K562 (cell line): ENCODE measurements around the gene PPP1R16B. TPM values are rescaled to one million over a fixed set of nuclear protein-coding genes. Genes with fewer than 3 reads are reported as not detected.

Experiments used
- E2F3 ChIP-seq: fragments of 250-450 bp; sonication (Bioruptor Pico); IDR thresholded peaks from 2 replicates; pipeline ENCODE4 v1.4.0; 2020; ENCODE audit warnings: mild to moderate bottlenecking
- FOXJ3 ChIP-seq: sonication (generic); formaldehyde crosslinking; IDR thresholded peaks from 2 replicates; pipeline ENCODE4 v1.4.0; 2020; ENCODE audit warnings: mild to moderate bottlenecking, missing genetic modification reagents
- GTF2E2 ChIP-seq: fragments of 200-800 bp; sonication (Bioruptor generic); IDR thresholded peaks from 2 replicates; pipeline ENCODE4 v1.6.1; 2016; ENCODE audit warnings: missing genetic modification characterization, missing compliant biosample characterization
- IFI16 ChIP-seq: fragments of 250-450 bp; sonication (Bioruptor Pico); IDR thresholded peaks from 2 replicates; pipeline ENCODE4 v2.1.2; 2022; ENCODE audit warnings: mild to moderate bottlenecking, inconsistent platforms
- KAT2B ChIP-seq: IDR thresholded peaks from one replicate; pipeline ENCODE4 v1.6.1; 2012; ENCODE audit warnings: low read depth, mild to moderate bottlenecking, control low read depth, inconsistent platforms, low read length, moderate library complexity
- PHTF2 ChIP-seq: fragments of 250-450 bp; sonication (Bioruptor Pico); IDR thresholded peaks from 2 replicates; pipeline ENCODE4 v1.5.0; 2021; ENCODE audit warnings: mild to moderate bottlenecking
- PTRF ChIP-seq: fragments of 450-650 bp; IDR thresholded peaks from 2 replicates; pipeline ENCODE4 v1.6.1; 2016; ENCODE audit warnings: mild to moderate bottlenecking, missing genetic modification characterization, missing compliant biosample characterization
- PURB ChIP-seq: sonication (generic); formaldehyde crosslinking; IDR thresholded peaks from 2 replicates; pipeline ENCODE4 v1.9.0; 2021; ENCODE audit warnings: low read depth, mild to moderate bottlenecking, missing genetic modification reagents
- RBFOX2 ChIP-seq: fragments of 200-400 bp; formaldehyde crosslinking; IDR thresholded peaks from 2 replicates; pipeline ENCODE4 v1.6.1; 2017; ENCODE audit warnings: low read depth, mild to moderate bottlenecking, low read length, moderate library complexity
- SIRT6 ChIP-seq: IDR thresholded peaks from one replicate; pipeline ENCODE4 v1.6.1; 2012; ENCODE audit warnings: low read depth, mild to moderate bottlenecking, control low read depth, inconsistent platforms, low read length, moderate library complexity
- ZFPM2 ChIP-seq: fragments of 250-450 bp; sonication (Bioruptor Pico); IDR thresholded peaks from 2 replicates; pipeline ENCODE4 v1.5.1; 2022; ENCODE audit warnings: mild to moderate bottlenecking
- ZNF12 ChIP-seq: sonication (generic); formaldehyde crosslinking; IDR thresholded peaks from 2 replicates; pipeline ENCODE4 v1.4.0; 2020; ENCODE audit warnings: mild to moderate bottlenecking, missing genetic modification reagents
- ZNF175 ChIP-seq: fragments of 200-800 bp; sonication (Bioruptor generic); IDR thresholded peaks from 2 replicates; pipeline ENCODE4 v1.6.1; 2016; ENCODE audit warnings: low read depth, mild to moderate bottlenecking, missing genetic modification characterization, missing compliant biosample characterization
- ZNF324 ChIP-seq: fragments of 250-450 bp; sonication (Bioruptor Pico); IDR thresholded peaks from 2 replicates; pipeline ENCODE4 v1.4.0; 2020; ENCODE audit warnings: mild to moderate bottlenecking
- ZNF584 ChIP-seq: fragments of 200-800 bp; sonication (Bioruptor generic); IDR thresholded peaks from 2 replicates; pipeline ENCODE4 v1.6.1; 2016; ENCODE audit warnings: low read depth, mild to moderate bottlenecking, missing genetic modification characterization, missing compliant biosample characterization
- ZNF740 ChIP-seq, 3 experiments: fragments of 200-800 bp in 1 of 3; sonication (Bioruptor generic) in 1 of 3; sonication (generic) in 1 of 3; formaldehyde crosslinking in 1 of 3; IDR thresholded peaks; 2 replicates each; pipeline versions ENCODE4 v1.6.1 to v1.8.0; 2016 to 2022; ENCODE audit warnings: mild to moderate bottlenecking in 2 of 3, missing compliant biosample characterization in 2 of 3, missing genetic modification characterization in 2 of 3, missing genetic modification reagents in 1 of 3
- polyA plus RNA-seq, 8 experiments: library from polyadenylated mRNA; depleted of rRNA in 4 of 8; stranded (reverse) in 5 of 8; unstranded in 3 of 8; fragments of >200 nt; fragmentation: Nextera tagmentation in 2 of 8; fragmentation: Illumina TruSeq in 1 of 8; extraction: Ambion mirVana in 2 of 8; extraction: Trizol in 1 of 8; gene quantifications; 2 replicates each; pipeline versions ENCODE4 v1.2.1 to v1.2.3, GENCODE V29; 2011 to 2014; ENCODE audit warnings: inconsistent platforms in 1 of 8, missing spikeins in 1 of 8
- total RNA-seq, 7 experiments: library from RNA; depleted of rRNA in 6 of 7; stranded (reverse); fragments of >200 nt in 6 of 7; fragmentation: Illumina TruSeq in 2 of 7; extraction: Trizol in 2 of 7; gene quantifications; 2 replicates each; pipeline versions ENCODE4 v1.2.1 to v1.2.3, GENCODE V29; 2011 to 2021; ENCODE audit warnings: low replicate concordance in 1 of 7
- TF ChIP-seq, protein P1 (sequence below): fragments of 150-350 bp; conservative IDR thresholded peaks from 2 replicates; pipeline ENCODE4 v1.6.1; 2014; ENCODE audit warnings: low read length
- TF ChIP-seq, protein P2 (sequence below): sonication (generic); formaldehyde crosslinking; IDR thresholded peaks from 2 replicates; pipeline ENCODE4 v1.8.0; 2022; ENCODE audit warnings: missing genetic modification reagents, mild to moderate bottlenecking, borderline replicate concordance
- TF ChIP-seq, protein P3 (sequence below): fragments of 450-650 bp; formaldehyde crosslinking; IDR thresholded peaks from 2 replicates; pipeline ENCODE4 v1.4.0; 2020; ENCODE audit warnings: mild to moderate bottlenecking, moderate library complexity
- TF ChIP-seq, protein P4 (sequence below): fragments of 200-400 bp; formaldehyde crosslinking; IDR thresholded peaks from 2 replicates; pipeline ENCODE4 v1.6.1; 2017; ENCODE audit warnings: mild to moderate bottlenecking, low read depth, low read length, moderate library complexity

The PPP1R16B gene
- total and polyA plus RNA-seq, 9 of the 15 experiments (the other 6 are each of a cell fraction or from before 2014, with no cell fraction given): 1.5 to 11.5 (median 6.8) TPM

DNA sequence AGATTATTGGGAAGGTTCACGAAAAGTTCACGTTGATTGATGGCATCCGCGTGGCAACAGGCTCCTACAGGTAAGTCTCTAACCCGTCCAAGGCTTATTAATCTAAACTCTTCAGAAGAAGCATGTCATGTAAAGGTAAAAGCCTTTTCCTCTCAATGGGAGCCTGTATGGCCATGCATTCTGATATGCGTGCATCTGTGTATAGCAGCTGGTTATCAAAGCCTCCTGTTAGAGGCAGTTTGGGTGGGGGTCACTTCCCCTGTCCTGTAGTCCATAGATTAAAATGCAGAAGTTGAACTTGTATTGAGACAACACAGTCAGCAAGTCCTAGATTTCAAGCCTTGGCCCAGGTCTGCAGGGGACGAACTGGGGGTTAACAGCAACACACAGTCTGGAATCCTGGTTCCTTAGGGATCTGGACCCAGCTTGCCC lies 142.4 kb downstream of the PPP1R16B start (continued):
- TF ChIP-seq, protein P1, sequence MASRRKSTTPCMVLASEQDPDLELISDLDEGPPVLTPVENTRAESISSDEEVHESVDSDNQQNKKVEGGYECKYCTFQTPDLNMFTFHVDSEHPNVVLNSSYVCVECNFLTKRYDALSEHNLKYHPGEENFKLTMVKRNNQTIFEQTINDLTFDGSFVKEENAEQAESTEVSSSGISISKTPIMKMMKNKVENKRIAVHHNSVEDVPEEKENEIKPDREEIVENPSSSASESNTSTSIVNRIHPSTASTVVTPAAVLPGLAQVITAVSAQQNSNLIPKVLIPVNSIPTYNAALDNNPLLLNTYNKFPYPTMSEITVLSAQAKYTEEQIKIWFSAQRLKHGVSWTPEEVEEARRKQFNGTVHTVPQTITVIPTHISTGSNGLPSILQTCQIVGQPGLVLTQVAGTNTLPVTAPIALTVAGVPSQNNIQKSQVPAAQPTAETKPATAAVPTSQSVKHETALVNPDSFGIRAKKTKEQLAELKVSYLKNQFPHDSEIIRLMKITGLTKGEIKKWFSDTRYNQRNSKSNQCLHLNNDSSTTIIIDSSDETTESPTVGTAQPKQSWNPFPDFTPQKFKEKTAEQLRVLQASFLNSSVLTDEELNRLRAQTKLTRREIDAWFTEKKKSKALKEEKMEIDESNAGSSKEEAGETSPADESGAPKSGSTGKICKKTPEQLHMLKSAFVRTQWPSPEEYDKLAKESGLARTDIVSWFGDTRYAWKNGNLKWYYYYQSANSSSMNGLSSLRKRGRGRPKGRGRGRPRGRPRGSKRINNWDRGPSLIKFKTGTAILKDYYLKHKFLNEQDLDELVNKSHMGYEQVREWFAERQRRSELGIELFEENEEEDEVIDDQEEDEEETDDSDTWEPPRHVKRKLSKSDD: no peak
- TF ChIP-seq PTRF (tag) (no peak), ZNF584 (CRISPR knock-in tag) (peak; percentile 87), GTF2E2 (tag) (no peak), SIRT6 (no peak), ZFPM2 (CRISPR knock-in tag) (no peak), ZNF324 (CRISPR knock-in tag) (no peak), KAT2B (no peak), PURB (CRISPR knock-in tag) (no peak), E2F3 (no peak), PHTF2 (CRISPR knock-in tag) (no peak), ZNF175 (peak; percentile 73), RBFOX2 (no peak), FOXJ3 (CRISPR knock-in tag) (no peak), ZNF12 (no peak), IFI16 (CRISPR knock-in tag) (no peak), ZNF740 (CRISPR knock-in tag; IDR thresholded peaks at IDR 0.05) (peak; percentile 57; the same call in 1 of the 2 replicates), ZNF740 (tag; IDR thresholded peaks at IDR 0.05) (no peak)
- TF ChIP-seq, protein P2, sequence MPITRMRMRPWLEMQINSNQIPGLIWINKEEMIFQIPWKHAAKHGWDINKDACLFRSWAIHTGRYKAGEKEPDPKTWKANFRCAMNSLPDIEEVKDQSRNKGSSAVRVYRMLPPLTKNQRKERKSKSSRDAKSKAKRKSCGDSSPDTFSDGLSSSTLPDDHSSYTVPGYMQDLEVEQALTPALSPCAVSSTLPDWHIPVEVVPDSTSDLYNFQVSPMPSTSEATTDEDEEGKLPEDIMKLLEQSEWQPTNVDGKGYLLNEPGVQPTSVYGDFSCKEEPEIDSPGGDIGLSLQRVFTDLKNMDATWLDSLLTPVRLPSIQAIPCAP (CRISPR knock-in tag): no peak
- TF ChIP-seq, protein P3, sequence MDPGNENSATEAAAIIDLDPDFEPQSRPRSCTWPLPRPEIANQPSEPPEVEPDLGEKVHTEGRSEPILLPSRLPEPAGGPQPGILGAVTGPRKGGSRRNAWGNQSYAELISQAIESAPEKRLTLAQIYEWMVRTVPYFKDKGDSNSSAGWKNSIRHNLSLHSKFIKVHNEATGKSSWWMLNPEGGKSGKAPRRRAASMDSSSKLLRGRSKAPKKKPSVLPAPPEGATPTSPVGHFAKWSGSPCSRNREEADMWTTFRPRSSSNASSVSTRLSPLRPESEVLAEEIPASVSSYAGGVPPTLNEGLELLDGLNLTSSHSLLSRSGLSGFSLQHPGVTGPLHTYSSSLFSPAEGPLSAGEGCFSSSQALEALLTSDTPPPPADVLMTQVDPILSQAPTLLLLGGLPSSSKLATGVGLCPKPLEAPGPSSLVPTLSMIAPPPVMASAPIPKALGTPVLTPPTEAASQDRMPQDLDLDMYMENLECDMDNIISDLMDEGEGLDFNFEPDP (CRISPR knock-in tag): no peak
- TF ChIP-seq, protein P4, sequence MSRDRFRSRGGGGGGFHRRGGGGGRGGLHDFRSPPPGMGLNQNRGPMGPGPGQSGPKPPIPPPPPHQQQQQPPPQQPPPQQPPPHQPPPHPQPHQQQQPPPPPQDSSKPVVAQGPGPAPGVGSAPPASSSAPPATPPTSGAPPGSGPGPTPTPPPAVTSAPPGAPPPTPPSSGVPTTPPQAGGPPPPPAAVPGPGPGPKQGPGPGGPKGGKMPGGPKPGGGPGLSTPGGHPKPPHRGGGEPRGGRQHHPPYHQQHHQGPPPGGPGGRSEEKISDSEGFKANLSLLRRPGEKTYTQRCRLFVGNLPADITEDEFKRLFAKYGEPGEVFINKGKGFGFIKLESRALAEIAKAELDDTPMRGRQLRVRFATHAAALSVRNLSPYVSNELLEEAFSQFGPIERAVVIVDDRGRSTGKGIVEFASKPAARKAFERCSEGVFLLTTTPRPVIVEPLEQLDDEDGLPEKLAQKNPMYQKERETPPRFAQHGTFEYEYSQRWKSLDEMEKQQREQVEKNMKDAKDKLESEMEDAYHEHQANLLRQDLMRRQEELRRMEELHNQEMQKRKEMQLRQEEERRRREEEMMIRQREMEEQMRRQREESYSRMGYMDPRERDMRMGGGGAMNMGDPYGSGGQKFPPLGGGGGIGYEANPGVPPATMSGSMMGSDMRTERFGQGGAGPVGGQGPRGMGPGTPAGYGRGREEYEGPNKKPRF: no peak
